Liver (tissue), 9 donors: Measurements from ENCODE around the gene AGAP2. TPM values are rescaled to one million over a fixed set of nuclear protein-coding genes. Genes with fewer than 3 reads are reported as not detected.

Source experiments
- DNase-seq: peaks from one replicate; pipeline ENCODE4 v3.0.0-alpha.2; 2017; ENCODE audit warnings: low spot score
- H3K27ac ChIP-seq, 2 donors: one replicate each; pipeline ENCODE4 v1.7.0; 2013; ENCODE audit warnings: inconsistent platforms in 2 of 2, low read length in 2 of 2, control low read depth in 1 of 2, low read depth in 1 of 2, mild to moderate bottlenecking in 1 of 2
- H3K27me3 ChIP-seq, 4 donors: one replicate each; pipeline versions ENCODE4 v1.6.1 to v1.7.0; 2013; ENCODE audit warnings: low read length in 3 of 4, inconsistent platforms in 1 of 4, mild to moderate bottlenecking in 1 of 4, moderate library complexity in 1 of 4; ENCODE audit not compliant: control insufficient read depth in 4 of 4, insufficient read depth in 4 of 4
- H3K36me3 ChIP-seq, 4 donors: one replicate each; pipeline versions ENCODE4 v1.6.1 to v1.7.0; 2013; ENCODE audit warnings: low read length in 3 of 4, mild to moderate bottlenecking in 3 of 4, low read depth in 1 of 4, moderate library complexity in 1 of 4; ENCODE audit not compliant: control insufficient read depth in 4 of 4, insufficient read depth in 3 of 4
- H3K4me1 ChIP-seq, 4 donors: one replicate each; pipeline versions ENCODE4 v1.6.1 to v1.7.0; 2013; ENCODE audit warnings: low read length in 3 of 4, mild to moderate bottlenecking in 3 of 4, moderate library complexity in 1 of 4; ENCODE audit not compliant: control insufficient read depth in 4 of 4, insufficient read depth in 4 of 4
- H3K4me3 ChIP-seq, 3 donors: one replicate each; pipeline versions ENCODE4 v1.6.1 to v1.7.0; 2013; ENCODE audit warnings: low read length in 3 of 3, control low read depth in 1 of 3, low read depth in 1 of 3, mild to moderate bottlenecking in 1 of 3
- H3K9ac ChIP-seq, 2 donors: one replicate each; pipeline ENCODE4 v1.7.0; 2013; ENCODE audit warnings: low read length in 2 of 2, mild to moderate bottlenecking in 2 of 2, moderate library complexity in 2 of 2, control low read depth in 1 of 2, low read depth in 1 of 2
- H3K9me3 ChIP-seq, 4 donors: one replicate each; pipeline versions ENCODE4 v1.6.1 to v1.7.0; 2013; ENCODE audit warnings: low read length in 3 of 4; ENCODE audit not compliant: control insufficient read depth in 4 of 4
- ATF3 ChIP-seq: IDR thresholded peaks from 2 replicates; pipeline ENCODE4 v1.6.1; 2016; ENCODE audit warnings: antibody characterized with exemption
- CTCF ChIP-seq: fragments of 150-350 bp; IDR thresholded peaks from 2 replicates; pipeline ENCODE4 v1.5.1; 2017; ENCODE audit warnings: improper control_type of control experiment, low read depth, low read length; ENCODE audit not compliant: missing input control
- EGR1 ChIP-seq, 2 donors: IDR thresholded peaks; 2 replicates each; pipeline ENCODE4 v1.6.1; 2016 to 2018; ENCODE audit warnings: antibody characterized with exemption in 2 of 2, low read depth in 2 of 2
- FOXA2 ChIP-seq: IDR thresholded peaks from 2 replicates; pipeline ENCODE4 v1.6.1; 2016; ENCODE audit warnings: antibody characterized with exemption
- HNF4A ChIP-seq, 2 donors: conservative IDR thresholded peaks; 2 replicates each; pipeline ENCODE4 v1.6.1; 2016; ENCODE audit warnings: antibody characterized with exemption in 2 of 2, mild to moderate bottlenecking in 2 of 2
- HNF4G ChIP-seq: IDR thresholded peaks from 2 replicates; pipeline ENCODE4 v1.6.1; 2016; ENCODE audit warnings: antibody characterized with exemption
- JUND ChIP-seq, 2 donors: IDR thresholded peaks; 2 replicates each; pipeline ENCODE4 v1.6.1; 2016; ENCODE audit warnings: antibody characterized with exemption in 2 of 2
- MAX ChIP-seq: IDR thresholded peaks from 2 replicates; pipeline ENCODE4 v1.6.1; 2016; ENCODE audit warnings: antibody characterized with exemption
- RAD21 ChIP-seq, 2 donors: IDR thresholded peaks; 2 replicates each; pipeline ENCODE4 v1.6.1; 2016; ENCODE audit warnings: antibody characterized with exemption in 2 of 2, mild to moderate bottlenecking in 2 of 2
- REST ChIP-seq: IDR thresholded peaks from 2 replicates; pipeline ENCODE4 v1.6.1; 2016; ENCODE audit warnings: antibody characterized with exemption, mild to moderate bottlenecking
- SP1 ChIP-seq: IDR thresholded peaks from 2 replicates; pipeline ENCODE4 v1.6.1; 2018; ENCODE audit warnings: antibody characterized with exemption, mild to moderate bottlenecking
- TAF1 ChIP-seq: conservative IDR thresholded peaks from 2 replicates; pipeline ENCODE4 v1.6.1; 2016; ENCODE audit warnings: antibody characterized with exemption, mild to moderate bottlenecking
- YY1 ChIP-seq: IDR thresholded peaks from 2 replicates; pipeline ENCODE4 v1.6.1; 2016; ENCODE audit warnings: antibody characterized with exemption, mild to moderate bottlenecking
- ZBTB33 ChIP-seq: IDR thresholded peaks from 2 replicates; pipeline ENCODE4 v1.6.1; 2016; ENCODE audit warnings: antibody characterized with exemption
- WGBS: extraction: QIAGEN DNeasy Blood & Tissue Kit; methylation state at CpG from one replicate; pipeline ENCODE4 v1.1.7; 2013; 5-methylcytosine and 5-hydroxymethylcytosine counted together
- polyA plus RNA-seq, 2 donors: library from polyadenylated mRNA; stranded (reverse) in 1 of 2; unstranded in 1 of 2; fragments of 200-250 nt in 1 of 2; fragments of >200 nt in 1 of 2; fragmentation: Nextera tagmentation in 1 of 2; extraction: Ambion mirVana in 1 of 2; gene quantifications; one replicate each; pipeline versions ENCODE4 v1.2.1 to v1.2.3, GENCODE V29; 2013 to 2015
- total RNA-seq, 2 donors: library from RNA; depleted of rRNA; stranded (reverse); fragments of >200 nt; gene quantifications; one replicate each; pipeline ENCODE4 v1.2.3, GENCODE V29; 2014
- donor health status: healthy.
- donor health status: healthy.
- donor health status: healthy.
- donor health status: healthy.
- donor health status: healthy.

The AGAP2 gene
- total and polyA plus RNA-seq, 4 donors, result 0.18 to 1.7 (median 0.64) TPM

- 96% methylated on average over 20 of the region's 20 CpGs for WGBS
- Histone ChIP-seq H3K27ac (no peak overlapping the region), H3K4me3 (no peak overlapping the region), H3K36me3 (peaks cover 14 to 60% (median 52%) of the 10 kb centered on the region in 4 donors), H3K9me3 (no peaks in the 10 kb centered on the region), H3K4me1 (no peaks in the 10 kb centered on the region), H3K9ac (no peak overlapping the region), H3K27me3 (no peaks in the 10 kb centered on the region)
- TF ChIP-seq FOXA2 (no peak), CTCF (no peak), REST (no peak), RAD21 (IDR thresholded peaks at IDR 0.05) (no peak), HNF4G (no peak), TAF1 (no peak), JUND (IDR thresholded peaks at IDR 0.05) (no peak), HNF4A (conservative IDR thresholded peaks at IDR 0.05) (no peak), ZBTB33 (no peak)
- DNase-seq, result no peak
These were observed 18.6 kb downstream of the AGAP2 start for GRCh38 chr12:57719777-57720605.

GRCh38 chr12:57718641-57719528 lies 19.7 kb downstream of the AGAP2 start:
- DNase-seq, result no peak
- Histone ChIP-seq H3K9ac (no peak overlapping the region), H3K27me3 (no peaks in the 10 kb centered on the region), H3K9me3 (no peaks in the 10 kb centered on the region), H3K36me3 (peaks cover 14 to 64% (median 52%) of the 10 kb centered on the region in 4 donors), H3K4me1 (no peaks in the 10 kb centered on the region), H3K27ac (no peak overlapping the region), H3K4me3 (no peak overlapping the region)
- 97% methylated on average over 15 of the region's 15 CpGs for WGBS
- TF ChIP-seq YY1 (no peak), TAF1 (no peak), MAX (no peak), ATF3 (no peak), EGR1 (IDR thresholded peaks at IDR 0.05; ENCODE audit: low read depth in 2 of 2) (no peak), JUND (IDR thresholded peaks at IDR 0.05) (no peak), SP1 (no peak)
